ENCODE results near the gene P3H2.

P3H2 gene

GRCh38 chr3:189921770-189922169 is 198.9 kb downstream of the P3H2 start:
- TF ChIP-seq CTCF (IDR thresholded peaks at IDR 0.05; ENCODE audit: low read depth, low read length, missing control alignments) = no peak
- H3K4me3 ChIP-seq (ENCODE audit: low read depth, low read length) = no peak overlapping the region
- no peak for DNase-seq (ENCODE audit: low read depth)

DNA sequence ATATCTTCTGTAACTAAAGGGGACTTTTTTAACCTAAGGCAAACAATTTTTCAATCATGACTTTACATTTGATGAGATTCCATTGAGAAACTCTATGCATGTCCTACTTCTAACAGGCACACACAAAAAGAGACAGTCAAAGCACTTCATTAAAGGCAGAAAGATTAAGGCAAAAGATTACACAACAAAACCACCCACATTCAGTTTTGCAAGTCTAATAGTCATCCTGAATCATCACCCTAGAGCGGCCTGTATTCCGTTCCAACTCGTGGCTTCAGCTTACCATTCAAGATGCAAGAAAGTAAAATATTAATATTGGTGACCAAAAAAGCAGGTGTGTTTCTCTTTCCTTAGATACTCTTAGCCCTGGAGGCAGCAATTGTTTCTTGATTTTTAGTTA is 205.9 kb downstream of the P3H2 start:
- no peak overlapping the region for H3K4me3 ChIP-seq (ENCODE audit: low read depth, low read length)
- DNase-seq (ENCODE audit: low read depth) = no peak
- TF ChIP-seq CTCF (IDR thresholded peaks at IDR 0.05; ENCODE audit: low read depth, low read length, missing control alignments) = no peak

- TF ChIP-seq CTCF (IDR thresholded peaks at IDR 0.05; ENCODE audit: low read depth, low read length, missing control alignments) = no peak
- no peak for DNase-seq (ENCODE audit: low read depth)
- no peak overlapping the region for H3K4me3 ChIP-seq (ENCODE audit: low read depth, low read length)
These were observed 209.7 kb downstream of the P3H2 start for GRCh38 chr3:189911001-189911400.

GRCh38 chr3:189909573-189909972 is 211.1 kb downstream of the P3H2 start:
- H3K4me3 ChIP-seq (ENCODE audit: low read depth, low read length) = no peak overlapping the region
- DNase-seq (ENCODE audit: low read depth) = no peak
- TF ChIP-seq CTCF (IDR thresholded peaks at IDR 0.05; ENCODE audit: low read depth, low read length, missing control alignments) = no peak

DNA sequence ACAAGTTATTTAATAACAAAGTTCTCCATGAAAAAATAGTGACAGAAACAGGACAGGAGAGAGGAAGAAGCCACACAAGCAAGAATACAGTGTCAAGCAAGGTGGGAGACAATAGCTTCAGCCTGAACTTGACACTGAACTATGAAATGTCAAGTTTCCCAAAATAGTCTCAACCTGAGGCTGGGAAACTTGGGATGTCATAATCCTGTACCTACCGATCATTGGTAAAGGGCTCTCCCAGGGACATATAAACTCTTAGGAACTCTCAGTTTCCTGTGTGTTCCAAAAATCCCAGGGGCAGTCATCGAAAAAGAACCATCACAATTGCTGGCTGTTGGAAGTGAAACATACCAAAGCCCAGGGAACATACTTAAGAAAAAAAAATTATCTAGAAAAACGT is 211.6 kb downstream of the P3H2 start:
- no peak overlapping the region for H3K4me3 ChIP-seq (ENCODE audit: low read depth, low read length)

GRCh38 chr3:189908646-189909045 is 212.1 kb downstream of the P3H2 start:
- no peak for DNase-seq (ENCODE audit: low read depth)
- no peak overlapping the region for H3K4me3 ChIP-seq (ENCODE audit: low read depth, low read length)
- no peak for TF ChIP-seq CTCF (IDR thresholded peaks at IDR 0.05; ENCODE audit: low read depth, low read length, missing control alignments)

More for the DNA sequence above, 211.6 kb downstream of the P3H2 start:
- TF ChIP-seq CTCF (IDR thresholded peaks at IDR 0.05; ENCODE audit: low read depth, low read length, missing control alignments) = no peak
- DNase-seq (ENCODE audit: low read depth) = no peak

DNA sequence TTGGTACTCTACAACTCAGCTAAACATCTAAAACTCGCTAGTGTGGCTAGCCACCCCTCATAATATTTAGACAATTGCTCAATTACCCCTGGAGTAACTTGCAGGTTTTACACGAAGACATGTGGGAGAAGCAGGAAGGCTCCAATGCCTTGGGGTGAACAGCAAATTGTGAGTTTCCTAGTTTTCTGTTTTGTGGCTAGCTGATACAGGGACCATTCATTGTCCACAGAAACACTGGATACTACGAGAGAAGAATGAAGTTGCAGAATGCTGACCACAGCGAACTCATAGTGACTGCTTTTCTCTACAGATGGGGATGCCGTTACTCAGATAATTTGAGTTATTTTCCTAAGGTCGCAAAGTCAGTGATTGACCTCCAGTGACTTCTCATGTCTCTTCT is 212.9 kb downstream of the P3H2 start:
- DNase-seq (ENCODE audit: low read depth) = no peak
- no peak overlapping the region for H3K4me3 ChIP-seq (ENCODE audit: low read depth, low read length)
- TF ChIP-seq CTCF (IDR thresholded peaks at IDR 0.05; ENCODE audit: low read depth, low read length, missing control alignments) = no peak

Data from GM12864 (cell line).